GM12878 (cell line): ENCODE measurements around the gene ARHGAP26. TPM values are rescaled to one million over a fixed set of nuclear protein-coding genes. Genes with fewer than 3 reads are reported as not detected.
A peak's percentile ranks its signal among the peaks of the same experiment; 100 is the strongest.

Experiments
- BCL3 ChIP-seq: IDR thresholded peaks from 2 replicates; pipeline ENCODE4 v1.6.1; 2011; ENCODE audit warnings: borderline replicate concordance, low read depth, mild to moderate bottlenecking, moderate library complexity, low read length; ENCODE audit not compliant: insufficient read depth, poor library complexity, severe bottlenecking
- FOXM1 ChIP-seq: IDR thresholded peaks from 2 replicates; pipeline ENCODE4 v1.6.1; 2012; ENCODE audit warnings: low read depth, mild to moderate bottlenecking, inconsistent platforms, low read length, moderate library complexity
- GATAD2B ChIP-seq: fragments of 450-650 bp; conservative IDR thresholded peaks from 2 replicates; pipeline ENCODE4 v1.6.1; 2017; ENCODE audit warnings: low read depth, mild to moderate bottlenecking, moderate library complexity
- IKZF1 ChIP-seq: fragments of 450-650 bp; conservative IDR thresholded peaks from 2 replicates; pipeline ENCODE4 v1.6.1; 2017; ENCODE audit warnings: antibody characterized with exemption, mild to moderate bottlenecking
- MEF2B ChIP-seq: fragments of 450-650 bp; IDR thresholded peaks from 2 replicates; pipeline ENCODE4 v1.6.1; 2018; ENCODE audit warnings: mild to moderate bottlenecking, moderate library complexity; ENCODE audit not compliant: partially characterized antibody, poor library complexity, severe bottlenecking
- MTA2 ChIP-seq: fragments of 450-650 bp; IDR thresholded peaks from 2 replicates; pipeline ENCODE4 v1.6.1; 2016; ENCODE audit warnings: low read depth, mild to moderate bottlenecking, moderate library complexity
- MTA3 ChIP-seq: IDR thresholded peaks from 2 replicates; pipeline ENCODE4 v1.6.1; 2012; ENCODE audit warnings: low read length, inconsistent platforms, borderline replicate concordance
- NR2C2 ChIP-seq: IDR thresholded peaks from 2 replicates; pipeline ENCODE4 v1.6.1; 2011; ENCODE audit warnings: borderline replicate concordance, low read depth; ENCODE audit not compliant: control insufficient read depth, insufficient read length
- RELA ChIP-seq: fragments of 450-650 bp; IDR thresholded peaks from 2 replicates; pipeline ENCODE4 v1.8.0; 2014; ENCODE audit warnings: borderline replicate concordance; ENCODE audit not compliant: partially characterized antibody
- REST ChIP-seq: IDR thresholded peaks from 2 replicates; pipeline ENCODE4 v1.6.1; 2012; ENCODE audit warnings: mild to moderate bottlenecking, low read depth, low read length
- SIN3A ChIP-seq: IDR thresholded peaks from 2 replicates; pipeline ENCODE4 v1.6.1; 2012; ENCODE audit warnings: low read depth, low read length, improper control_type of control experiment
- SIX5 ChIP-seq: IDR thresholded peaks from 2 replicates; pipeline ENCODE4 v1.6.1; 2011; ENCODE audit warnings: mild to moderate bottlenecking, low read depth, low read length, moderate library complexity; ENCODE audit not compliant: severe bottlenecking
- TAF1 ChIP-seq: IDR thresholded peaks from 2 replicates; pipeline ENCODE4 v1.6.1; 2011; ENCODE audit warnings: mild to moderate bottlenecking, low read depth, low read length, borderline replicate concordance
- TCF12 ChIP-seq: IDR thresholded peaks from 2 replicates; pipeline ENCODE4 v1.6.1; 2011; ENCODE audit warnings: low read depth, mild to moderate bottlenecking, low read length
- ZNF622 ChIP-seq: fragments of 450-650 bp; IDR thresholded peaks from 2 replicates; pipeline ENCODE4 v1.6.1; 2017; ENCODE audit warnings: mild to moderate bottlenecking, inconsistent platforms
- polyA plus RNA-seq, 11 experiments: library from polyadenylated mRNA; depleted of rRNA in 4 of 11; unstranded in 6 of 11; stranded (reverse) in 5 of 11; fragments of >200 nt; fragmentation: Nextera tagmentation in 4 of 11; fragmentation: Illumina TruSeq in 1 of 11; extraction: Ambion mirVana in 4 of 11; extraction: Trizol in 1 of 11; gene quantifications; 1 replicate in 1 of 11; 2 replicates in 10 of 11; pipeline versions ENCODE4 v1.2.1 to v1.2.3, GENCODE V29; 2011 to 2016; ENCODE audit warnings: inconsistent platforms in 2 of 11, missing spikeins in 2 of 11, low read depth in 1 of 11
- total RNA-seq, 4 experiments: library from RNA; depleted of rRNA in 3 of 4; stranded (reverse); fragments of >200 nt in 3 of 4; fragmentation: Illumina TruSeq in 1 of 4; extraction: Trizol in 1 of 4; gene quantifications; 2 replicates each; pipeline versions ENCODE4 v1.2.1 to v1.2.3, GENCODE V29; 2013 to 2021
- TF ChIP-seq, protein P1 (sequence below): fragments of 450-650 bp; formaldehyde crosslinking; IDR thresholded peaks from 2 replicates; pipeline ENCODE4 v1.4.0; 2022; ENCODE audit warnings: mild to moderate bottlenecking, moderate library complexity
- TF ChIP-seq, protein P2 (sequence below): fragments of 450-650 bp; IDR thresholded peaks from 2 replicates; pipeline ENCODE4 v1.6.1; 2016; ENCODE audit warnings: mild to moderate bottlenecking
- TF ChIP-seq, protein P3 (sequence below): IDR thresholded peaks from 2 replicates; pipeline ENCODE4 v1.6.1; 2012; ENCODE audit warnings: low read length, inconsistent platforms

The ARHGAP26 gene
- total and polyA plus RNA-seq, 10 of the 15 experiments (the other 5 are each of a cell fraction or from before 2014, with no cell fraction given): 9.4 to 41.5 (median 19.3) TPM

DNA sequence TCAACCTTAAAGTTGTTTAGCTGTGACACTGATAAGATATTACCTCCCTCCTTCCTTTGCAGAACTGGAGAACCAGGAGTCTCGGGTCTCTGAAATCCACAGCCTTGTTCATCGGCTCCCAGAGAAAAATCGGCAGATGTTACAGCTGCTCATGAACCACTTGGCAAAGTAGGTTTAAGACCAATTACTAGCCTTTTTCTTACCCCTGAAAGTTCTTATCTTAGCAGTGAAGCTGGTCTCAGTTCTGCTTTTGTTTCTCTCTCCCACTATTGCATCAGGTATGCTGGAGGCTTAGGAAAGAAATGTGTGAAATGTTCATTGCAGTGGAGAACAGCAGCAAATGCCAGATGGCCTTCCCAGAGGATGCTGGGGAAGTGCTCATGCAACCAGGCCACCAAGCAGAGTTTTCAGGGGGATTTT is 287.4 kb downstream of the ARHGAP26 start (continued):
- TF ChIP-seq GATAD2B (peak; percentile 69; the same call in 1 of the 2 replicates), NR2C2 (no peak), SIN3A (no peak), RELA (peak; percentile 49), REST (no peak), MTA3 (peak; percentile 88; the same call in 1 of the 2 replicates), ZNF622 (no peak), MTA2 (peak; percentile 93), SIX5 (no peak), MEF2B (peak; percentile 27), FOXM1 (peak; percentile 85), BCL3 (peak; percentile 59), IKZF1 (peak; percentile 99), TCF12 (peak; percentile 56; the same call in 1 of the 2 replicates), TAF1 (peak; percentile 26; the same call in 1 of the 2 replicates)
- TF ChIP-seq, protein P1, sequence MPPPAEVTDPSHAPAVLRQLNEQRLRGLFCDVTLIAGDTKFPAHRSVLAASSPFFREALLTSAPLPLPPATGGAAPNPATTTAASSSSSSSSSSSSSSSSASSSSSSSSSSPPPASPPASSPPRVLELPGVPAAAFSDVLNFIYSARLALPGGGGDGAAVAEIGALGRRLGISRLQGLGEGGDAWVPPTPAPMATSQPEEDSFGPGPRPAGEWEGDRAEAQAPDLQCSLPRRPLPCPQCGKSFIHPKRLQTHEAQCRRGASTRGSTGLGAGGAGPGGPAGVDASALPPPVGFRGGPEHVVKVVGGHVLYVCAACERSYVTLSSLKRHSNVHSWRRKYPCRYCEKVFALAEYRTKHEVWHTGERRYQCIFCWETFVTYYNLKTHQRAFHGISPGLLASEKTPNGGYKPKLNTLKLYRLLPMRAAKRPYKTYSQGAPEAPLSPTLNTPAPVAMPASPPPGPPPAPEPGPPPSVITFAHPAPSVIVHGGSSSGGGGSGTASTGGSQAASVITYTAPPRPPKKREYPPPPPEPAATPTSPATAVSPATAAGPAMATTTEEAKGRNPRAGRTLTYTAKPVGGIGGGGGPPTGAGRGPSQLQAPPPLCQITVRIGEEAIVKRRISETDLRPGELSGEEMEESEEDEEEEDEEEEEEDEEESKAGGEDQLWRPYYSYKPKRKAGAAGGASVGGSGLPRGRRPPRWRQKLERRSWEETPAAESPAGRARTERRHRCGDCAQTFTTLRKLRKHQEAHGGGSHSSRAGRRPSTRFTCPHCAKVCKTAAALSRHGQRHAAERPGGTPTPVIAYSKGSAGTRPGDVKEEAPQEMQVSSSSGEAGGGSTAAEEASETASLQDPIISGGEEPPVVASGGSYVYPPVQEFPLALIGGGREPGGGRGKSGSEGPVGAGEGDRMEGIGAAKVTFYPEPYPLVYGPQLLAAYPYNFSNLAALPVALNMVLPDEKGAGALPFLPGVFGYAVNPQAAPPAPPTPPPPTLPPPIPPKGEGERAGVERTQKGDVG (CRISPR knock-in tag): no peak
- TF ChIP-seq, protein P2, sequence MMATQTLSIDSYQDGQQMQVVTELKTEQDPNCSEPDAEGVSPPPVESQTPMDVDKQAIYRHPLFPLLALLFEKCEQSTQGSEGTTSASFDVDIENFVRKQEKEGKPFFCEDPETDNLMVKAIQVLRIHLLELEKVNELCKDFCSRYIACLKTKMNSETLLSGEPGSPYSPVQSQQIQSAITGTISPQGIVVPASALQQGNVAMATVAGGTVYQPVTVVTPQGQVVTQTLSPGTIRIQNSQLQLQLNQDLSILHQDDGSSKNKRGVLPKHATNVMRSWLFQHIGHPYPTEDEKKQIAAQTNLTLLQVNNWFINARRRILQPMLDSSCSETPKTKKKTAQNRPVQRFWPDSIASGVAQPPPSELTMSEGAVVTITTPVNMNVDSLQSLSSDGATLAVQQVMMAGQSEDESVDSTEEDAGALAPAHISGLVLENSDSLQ: no peak
- TF ChIP-seq, protein P3, sequence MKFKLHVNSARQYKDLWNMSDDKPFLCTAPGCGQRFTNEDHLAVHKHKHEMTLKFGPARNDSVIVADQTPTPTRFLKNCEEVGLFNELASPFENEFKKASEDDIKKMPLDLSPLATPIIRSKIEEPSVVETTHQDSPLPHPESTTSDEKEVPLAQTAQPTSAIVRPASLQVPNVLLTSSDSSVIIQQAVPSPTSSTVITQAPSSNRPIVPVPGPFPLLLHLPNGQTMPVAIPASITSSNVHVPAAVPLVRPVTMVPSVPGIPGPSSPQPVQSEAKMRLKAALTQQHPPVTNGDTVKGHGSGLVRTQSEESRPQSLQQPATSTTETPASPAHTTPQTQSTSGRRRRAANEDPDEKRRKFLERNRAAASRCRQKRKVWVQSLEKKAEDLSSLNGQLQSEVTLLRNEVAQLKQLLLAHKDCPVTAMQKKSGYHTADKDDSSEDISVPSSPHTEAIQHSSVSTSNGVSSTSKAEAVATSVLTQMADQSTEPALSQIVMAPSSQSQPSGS: peak; percentile 84
